HuH-7.5 (cell line): Measurements from ENCODE around the gene CD276.
"Not testable (repeated sequence)": the region's sequence is repeated elsewhere in the genome, so short reads cannot be mapped to it uniquely, and the experiment has no call there.

ENCODE experiments used
- DNase-seq: peaks from one replicate; pipeline ENCODE4 v3.0.0; 2011; ENCODE audit warnings: low spot score

The CD276 gene

DNA sequence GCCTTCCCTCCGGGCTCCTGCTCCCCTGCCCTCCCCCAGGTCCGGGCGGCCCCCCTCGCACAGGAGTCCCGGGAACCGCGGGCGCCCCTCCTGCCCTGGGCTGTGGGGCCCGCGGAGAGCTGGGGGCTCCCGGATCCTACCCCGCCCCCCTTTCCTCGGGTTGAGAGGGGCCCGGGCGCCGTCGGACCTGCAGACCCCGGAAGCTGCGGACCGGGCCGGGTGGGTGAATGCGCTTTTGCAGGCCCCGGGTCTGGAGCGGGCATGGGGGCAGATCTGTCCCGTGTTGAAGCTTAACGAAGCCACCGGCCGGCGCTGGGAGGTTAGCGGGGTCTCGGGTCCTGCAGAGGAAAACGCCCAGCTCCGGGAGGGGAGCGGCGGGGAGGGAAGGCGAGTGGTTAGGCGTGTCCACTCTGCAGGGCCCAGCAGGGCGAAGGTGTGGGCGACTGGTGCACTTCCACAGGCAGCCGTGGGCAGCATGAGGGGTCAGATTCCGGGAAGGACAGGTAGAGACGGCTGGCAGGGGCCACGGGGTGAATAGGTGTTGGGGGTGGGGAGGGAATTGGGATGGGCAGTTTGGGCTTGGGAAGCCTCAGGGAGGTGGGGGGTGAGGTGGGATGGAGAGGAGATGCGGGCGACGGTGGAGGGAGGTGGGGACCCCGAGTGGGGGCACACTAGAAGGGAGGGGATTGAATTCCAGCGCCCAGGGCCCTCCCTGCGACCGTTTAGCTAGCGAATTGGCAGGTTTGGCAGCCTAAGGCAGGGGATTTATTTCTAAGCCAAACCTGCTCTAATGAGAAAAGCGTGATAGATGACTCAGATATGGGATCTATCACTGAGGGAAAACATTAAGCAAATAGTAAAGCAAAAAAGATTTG lies 635 bp downstream of the CD276 start:
- peak; percentile 72 for DNase-seq

DNA sequence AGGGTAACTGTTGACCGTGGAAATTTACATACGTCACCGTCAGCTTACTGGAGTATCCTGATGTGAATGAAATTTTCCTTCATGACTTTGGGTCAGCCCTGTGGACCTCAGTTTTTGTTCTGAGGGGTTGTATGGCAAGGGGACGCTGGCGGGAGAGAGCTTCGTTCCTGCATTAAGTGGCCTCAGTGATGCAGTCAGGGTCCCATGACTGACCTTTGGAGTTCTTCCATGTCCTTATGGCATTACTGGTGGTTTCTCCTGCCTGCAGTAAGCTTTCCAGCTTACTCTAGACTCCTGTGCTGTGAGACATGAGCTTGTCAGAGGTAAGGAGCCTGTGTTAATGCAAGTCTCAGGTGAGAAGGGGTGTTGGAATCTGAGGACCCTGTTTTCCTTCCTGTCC lies 1.8 kb downstream of the CD276 start:
- no peak for DNase-seq

DNA sequence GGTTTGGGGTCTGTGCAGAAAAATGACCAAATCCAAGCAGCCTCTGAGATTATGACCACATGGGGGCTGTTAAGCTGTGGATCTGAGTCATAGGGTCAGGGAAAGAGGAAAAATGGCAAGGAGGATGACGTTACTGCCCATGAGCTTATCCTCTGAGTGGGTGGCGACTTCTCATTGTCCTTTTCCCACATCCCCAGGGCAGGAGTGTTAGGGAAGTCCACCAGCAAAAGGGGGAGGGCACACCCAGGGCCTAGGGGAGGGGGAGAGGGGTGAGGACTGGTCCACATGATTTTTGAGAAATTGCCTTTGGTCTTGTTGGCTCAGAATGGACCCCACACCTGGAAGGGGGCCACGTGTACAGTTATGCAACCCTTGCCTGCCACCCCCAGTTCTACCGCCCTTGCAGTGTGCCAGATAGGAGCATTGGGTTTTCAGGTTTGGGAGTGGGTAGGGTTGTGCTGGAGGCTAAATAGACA lies 2.6 kb downstream of the CD276 start:
- no peak for DNase-seq

DNA sequence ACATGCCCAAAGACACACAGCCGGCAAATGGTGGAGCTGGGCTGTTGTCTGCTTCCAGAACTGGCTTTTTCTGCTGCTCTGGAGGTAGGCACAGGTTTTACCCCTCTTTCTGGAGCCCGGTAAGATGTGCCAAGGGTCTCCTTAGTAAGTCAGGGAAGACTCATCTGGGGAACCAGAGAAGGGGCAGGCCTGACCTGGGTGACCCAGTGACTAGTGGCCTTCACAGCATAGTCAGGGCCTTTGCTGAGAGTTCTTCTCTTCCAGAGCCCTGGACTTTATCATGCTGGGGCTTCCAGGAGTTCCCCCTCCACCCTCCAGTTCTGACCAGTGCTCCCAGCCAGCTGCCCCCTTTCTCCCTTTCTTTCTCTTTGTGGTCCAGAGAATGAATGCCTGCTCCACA lies 3.2 kb downstream of the CD276 start:
- DNase-seq: no peak

DNA sequence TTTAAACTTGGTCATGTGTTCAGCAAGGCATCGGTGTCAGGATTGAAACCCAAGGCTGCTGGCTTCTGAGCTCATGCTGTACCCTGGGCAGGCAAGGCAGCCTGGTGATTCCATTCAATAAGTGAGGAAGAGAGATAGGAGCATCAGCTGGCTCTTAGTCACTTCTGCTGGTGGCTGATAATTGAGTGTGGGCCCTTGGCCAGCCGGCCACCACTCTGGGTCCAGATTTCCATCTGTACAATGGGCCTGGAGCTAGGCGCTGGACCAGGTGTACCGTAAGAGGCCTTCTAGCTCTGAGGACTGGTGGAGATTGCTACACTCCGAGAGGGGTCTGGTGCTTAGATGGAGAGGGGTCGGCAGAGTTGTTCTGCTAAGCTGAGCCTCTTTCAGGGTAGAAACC lies 4.3 kb downstream of the CD276 start:
- no peak for DNase-seq

DNA sequence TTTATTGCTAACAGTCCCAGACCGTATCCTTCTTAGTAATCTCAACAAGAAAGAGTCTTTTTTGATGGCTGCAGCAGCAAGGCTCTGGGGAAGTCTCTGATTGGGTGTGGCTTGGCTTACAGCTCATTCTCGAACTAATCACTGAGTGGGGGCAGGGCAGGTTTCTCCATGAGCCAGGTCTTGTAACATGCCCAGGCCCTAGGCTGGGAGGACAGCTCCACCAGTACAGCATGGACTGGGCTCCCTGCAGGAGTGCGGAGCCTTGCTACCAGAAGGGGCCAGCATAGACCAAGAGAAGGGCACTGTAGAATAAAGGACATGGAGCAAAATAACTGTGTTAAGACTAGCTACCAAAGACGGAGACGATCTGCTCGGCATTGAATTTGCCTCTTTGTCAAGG lies 7.2 kb downstream of the CD276 start:
- no peak for DNase-seq

DNA sequence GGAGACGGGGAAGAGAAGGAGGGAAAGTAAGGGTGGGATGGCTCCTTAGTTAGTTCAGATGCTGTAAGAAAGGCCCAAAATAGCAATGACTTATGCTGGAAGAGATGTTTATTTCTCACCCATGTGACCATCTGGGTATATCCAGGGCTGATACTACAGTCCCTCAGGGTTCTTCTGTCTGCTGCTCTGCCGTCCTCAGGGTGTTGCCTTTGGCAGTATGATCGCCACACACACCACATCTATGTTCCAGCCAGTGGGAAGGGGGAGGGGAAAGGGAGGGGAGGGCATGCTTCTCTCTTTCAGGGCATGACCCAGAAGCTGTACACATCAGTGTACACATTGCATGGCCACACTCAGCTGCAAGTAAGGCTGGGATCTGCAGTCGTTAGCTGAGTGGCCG lies 10.2 kb downstream of the CD276 start:
- DNase-seq: no peak

DNA sequence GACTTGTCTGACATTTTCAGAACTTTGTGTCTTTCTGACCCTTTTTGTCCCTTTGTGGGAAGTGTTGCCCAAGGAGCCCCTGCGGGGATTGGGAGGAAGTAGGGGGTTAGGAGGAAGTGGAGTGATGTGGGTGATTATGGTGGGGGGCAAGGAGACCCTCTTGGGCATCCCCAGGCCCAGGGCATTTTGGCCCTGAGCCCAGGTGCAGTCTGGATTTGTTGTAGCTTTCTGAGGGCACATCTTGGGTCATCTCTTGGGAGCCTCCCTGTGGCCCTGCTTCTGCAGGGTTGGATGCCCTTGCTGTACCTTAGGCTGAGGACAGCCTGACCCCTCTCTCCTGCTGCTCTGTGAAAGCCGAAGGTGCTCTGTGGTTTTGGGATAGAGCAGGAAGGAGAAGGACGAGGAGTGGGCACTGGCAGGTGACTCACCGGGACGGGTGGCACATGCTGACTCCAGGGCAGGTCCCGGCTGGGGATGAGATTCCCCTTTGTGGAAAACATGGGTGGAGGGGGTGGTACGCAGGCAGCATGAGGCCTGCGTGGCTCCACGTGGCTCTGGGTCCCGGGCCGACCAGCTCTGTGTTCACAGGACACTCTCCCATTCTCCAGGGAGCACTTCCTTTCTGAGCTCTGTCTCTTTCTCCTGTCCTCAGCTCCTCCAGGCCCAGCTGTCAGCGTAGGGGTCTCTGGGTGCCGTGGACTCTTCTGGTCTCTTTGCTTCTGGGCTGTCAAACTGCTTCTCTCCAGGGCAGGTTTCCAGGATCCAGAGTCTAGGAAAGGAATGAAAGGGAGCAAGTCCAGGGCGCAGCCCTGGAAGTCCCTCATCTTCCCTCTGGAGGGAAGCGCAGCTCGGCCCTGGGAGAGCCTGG lies 11.8 kb downstream of the CD276 start:
- no peak for DNase-seq

DNA sequence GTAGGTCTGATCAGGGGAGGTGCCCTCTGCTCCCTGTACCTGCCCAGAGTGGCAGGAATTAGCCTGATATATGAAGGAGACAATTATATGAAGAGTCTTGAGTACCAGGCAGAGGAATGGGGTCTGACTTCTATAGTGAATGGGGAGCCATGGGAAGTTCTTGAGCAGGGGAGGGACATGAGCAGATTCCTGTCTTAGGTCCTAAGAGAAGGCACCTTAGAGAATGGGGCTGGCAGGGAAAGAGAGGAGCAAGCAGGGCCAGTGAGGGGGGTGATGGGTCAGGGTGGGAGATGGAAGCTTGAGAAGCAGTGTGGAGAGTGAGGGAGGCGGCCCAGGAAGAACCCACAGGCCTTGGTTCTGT lies 12.4 kb downstream of the CD276 start:
- DNase-seq: no peak

DNA sequence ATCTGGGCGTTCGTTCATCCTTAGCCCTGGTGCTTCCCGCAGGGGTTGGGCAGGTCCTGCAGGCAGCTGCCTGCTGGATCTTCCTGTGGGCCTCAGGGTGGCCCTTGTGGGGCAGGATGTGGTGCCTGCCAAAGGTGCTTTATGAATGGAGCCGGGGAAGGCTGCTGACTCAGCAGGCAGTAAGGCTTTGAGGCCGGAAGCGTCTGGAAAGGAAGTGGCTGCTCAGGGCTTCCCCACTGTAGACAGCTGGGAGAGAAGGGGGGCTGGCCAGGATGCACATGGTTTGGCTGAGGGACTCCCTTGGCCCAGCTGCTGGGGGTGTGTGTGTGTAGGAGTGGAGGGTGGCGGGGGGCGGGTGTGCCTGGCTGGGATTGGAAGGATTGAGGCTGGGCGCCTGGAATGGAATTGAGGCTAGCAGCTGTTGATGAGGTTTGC lies 12.9 kb downstream of the CD276 start:
- DNase-seq: no peak

DNA sequence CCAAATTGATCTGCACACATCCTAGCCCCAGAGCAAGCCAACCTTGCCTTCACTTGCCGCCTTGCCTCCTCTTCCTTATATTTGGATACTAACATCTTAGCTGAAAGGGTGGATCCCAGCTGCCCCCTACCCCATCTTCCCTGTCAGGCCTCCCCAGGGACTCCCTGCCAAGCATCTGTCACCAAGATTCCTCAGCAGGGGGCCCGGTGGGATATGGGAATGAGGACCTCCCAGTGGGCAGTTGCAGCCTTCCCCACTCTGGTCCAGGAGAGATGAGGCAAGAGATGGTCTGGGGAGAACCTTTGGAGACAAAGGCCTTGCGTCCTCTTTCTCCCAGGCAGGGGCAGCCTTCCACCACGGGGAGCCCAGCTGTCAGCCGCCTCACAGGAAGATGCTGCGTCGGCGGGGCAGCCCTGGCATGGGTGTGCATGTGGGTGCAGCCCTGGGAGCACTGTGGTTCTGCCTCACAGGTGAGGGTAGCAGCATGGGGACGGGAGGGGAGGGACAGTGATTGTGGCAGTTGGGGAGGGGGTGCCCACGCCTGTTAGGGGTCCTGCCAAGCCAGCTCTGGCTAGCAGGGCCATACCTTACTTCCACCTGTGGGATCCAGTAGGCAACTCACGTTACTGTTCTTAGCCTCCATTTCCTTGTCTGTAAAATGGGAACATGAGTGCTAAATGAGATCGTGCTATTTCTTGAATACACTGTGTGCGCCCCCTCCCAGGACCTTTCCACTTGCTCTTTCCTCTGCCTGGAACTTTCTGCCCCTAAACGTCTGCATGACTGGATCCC lies 15.3 kb downstream of the CD276 start:
- no peak for DNase-seq

DNA sequence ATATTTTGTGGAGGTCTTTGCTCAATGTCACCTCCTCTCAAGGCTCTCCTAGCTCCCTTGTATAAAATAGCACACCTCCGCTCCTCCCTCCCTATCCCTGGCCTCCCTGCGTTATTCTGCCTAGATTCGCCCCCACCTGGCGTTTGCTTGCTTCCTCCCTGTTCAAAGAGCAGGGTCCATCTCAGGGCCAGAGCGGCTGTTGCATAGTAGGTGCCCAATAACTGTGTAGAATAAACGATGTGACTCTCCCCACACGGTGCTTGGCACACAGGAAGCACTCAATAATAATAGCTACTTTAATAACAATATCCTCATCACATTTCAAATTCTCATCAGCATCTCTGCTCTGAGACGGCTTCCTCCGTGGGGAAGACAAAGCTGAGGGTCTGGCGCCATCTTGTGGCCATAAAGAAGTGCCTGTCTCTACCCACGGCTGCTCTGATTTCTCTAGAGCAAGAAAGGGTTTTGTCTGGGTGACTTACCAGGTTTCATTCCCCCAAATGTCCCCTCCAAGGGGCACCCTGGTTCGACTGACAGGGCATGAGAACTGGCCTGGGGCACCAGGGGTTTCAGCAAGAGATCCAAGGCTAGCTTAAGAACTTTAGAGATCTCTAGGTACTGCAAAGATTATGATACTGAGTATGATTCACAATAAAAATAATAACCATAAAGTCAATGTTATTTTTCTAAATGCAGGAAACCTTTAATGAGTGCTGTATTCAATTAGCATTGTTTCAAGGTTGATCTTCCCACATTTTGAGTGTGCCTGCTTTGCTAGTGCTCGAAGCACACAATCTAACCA lies 16.1 kb downstream of the CD276 start:
- DNase-seq: peak; percentile 83

DNA sequence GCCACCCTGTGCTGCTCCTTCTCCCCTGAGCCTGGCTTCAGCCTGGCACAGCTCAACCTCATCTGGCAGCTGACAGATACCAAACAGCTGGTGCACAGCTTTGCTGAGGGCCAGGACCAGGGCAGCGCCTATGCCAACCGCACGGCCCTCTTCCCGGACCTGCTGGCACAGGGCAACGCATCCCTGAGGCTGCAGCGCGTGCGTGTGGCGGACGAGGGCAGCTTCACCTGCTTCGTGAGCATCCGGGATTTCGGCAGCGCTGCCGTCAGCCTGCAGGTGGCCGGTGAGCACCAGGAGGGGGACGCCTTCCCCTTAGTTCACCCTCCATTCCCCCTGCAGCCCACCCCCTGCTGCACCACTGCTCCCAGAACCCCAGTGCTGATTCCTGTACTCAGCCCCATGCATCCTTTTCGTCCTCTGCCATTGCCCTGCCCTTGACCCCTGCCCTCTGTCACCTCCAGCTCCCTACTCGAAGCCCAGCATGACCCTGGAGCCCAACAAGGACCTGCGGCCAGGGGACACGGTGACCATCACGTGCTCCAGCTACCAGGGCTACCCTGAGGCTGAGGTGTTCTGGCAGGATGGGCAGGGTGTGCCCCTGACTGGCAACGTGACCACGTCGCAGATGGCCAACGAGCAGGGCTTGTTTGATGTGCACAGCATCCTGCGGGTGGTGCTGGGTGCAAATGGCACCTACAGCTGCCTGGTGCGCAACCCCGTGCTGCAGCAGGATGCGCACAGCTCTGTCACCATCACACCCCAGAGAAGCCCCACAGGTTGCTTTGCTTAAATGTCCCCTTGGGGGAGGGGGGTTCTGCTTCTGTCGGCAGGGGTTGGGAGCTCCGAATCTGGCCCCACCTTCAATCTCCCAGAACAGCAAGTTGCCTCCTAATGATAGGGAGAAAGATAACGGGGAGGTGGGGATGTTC lies 18.4 kb downstream of the CD276 start:
- not testable (repeated sequence) for DNase-seq

DNA sequence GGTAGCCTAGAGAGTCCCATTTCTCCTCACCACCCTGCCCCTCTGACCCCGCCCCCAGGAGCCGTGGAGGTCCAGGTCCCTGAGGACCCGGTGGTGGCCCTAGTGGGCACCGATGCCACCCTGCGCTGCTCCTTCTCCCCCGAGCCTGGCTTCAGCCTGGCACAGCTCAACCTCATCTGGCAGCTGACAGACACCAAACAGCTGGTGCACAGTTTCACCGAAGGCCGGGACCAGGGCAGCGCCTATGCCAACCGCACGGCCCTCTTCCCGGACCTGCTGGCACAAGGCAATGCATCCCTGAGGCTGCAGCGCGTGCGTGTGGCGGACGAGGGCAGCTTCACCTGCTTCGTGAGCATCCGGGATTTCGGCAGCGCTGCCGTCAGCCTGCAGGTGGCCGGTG lies 19.4 kb downstream of the CD276 start:
- not testable (repeated sequence) for DNase-seq

DNA sequence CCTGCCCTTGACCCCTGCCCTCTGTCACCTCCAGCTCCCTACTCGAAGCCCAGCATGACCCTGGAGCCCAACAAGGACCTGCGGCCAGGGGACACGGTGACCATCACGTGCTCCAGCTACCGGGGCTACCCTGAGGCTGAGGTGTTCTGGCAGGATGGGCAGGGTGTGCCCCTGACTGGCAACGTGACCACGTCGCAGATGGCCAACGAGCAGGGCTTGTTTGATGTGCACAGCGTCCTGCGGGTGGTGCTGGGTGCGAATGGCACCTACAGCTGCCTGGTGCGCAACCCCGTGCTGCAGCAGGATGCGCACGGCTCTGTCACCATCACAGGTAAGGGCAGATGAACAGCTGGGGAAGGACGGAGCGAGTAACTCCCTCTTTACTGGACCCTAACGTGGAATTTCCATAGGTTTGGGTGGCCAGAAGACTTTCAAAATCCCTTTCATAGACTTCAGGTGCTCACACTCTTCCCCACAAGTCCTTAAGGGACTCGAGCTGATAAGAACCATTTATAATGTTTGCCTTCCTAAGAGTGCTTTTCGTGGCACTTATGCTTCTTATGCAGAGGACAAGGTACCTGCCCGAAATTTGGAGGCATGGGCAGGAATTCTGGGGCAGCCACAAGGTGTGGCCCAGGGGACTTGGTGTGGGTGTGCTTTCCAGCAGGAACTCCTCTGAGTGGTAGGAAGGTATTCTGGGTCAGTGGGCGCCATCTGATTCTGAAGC lies 20.1 kb downstream of the CD276 start:
- DNase-seq: not testable (repeated sequence)

DNA sequence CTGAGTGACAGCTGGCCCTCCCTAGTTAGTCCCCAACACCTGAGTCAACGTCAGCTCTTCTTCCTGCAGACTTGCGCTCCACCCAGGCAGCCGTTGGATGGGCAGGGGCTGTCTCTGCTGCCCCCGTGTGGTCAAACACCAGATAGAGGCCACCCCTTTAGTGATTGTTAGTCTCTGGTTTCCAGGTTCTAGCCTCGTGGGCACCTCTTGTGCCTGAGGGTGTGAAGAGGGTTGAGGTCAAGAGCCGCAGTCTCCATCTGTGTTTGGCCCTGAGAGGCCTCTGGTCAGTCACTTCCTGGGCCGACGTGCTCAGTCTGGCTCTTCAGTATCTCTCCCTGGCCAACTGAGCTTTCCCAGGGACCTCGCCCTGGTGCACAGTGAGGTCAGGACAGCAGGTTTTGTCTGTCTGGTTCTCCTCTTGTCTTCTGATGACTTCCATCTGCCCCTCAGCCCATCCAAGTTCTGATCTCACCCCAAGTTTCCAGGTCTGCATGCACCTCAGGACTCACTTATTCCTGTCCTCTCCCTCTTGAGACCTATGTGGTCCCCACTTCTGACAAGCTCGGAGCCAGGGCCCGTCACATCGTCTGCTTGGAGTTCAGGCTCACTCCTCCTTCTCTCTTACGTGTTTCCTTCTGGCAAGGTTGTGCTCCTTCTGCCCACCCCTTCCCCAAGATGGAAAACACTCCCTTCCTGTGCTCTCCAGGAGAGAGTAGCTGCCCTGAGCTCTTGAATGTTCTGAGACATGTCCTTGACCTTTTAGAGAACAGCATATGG lies 20.9 kb downstream of the CD276 start:
- DNase-seq: peak; percentile 93

DNA sequence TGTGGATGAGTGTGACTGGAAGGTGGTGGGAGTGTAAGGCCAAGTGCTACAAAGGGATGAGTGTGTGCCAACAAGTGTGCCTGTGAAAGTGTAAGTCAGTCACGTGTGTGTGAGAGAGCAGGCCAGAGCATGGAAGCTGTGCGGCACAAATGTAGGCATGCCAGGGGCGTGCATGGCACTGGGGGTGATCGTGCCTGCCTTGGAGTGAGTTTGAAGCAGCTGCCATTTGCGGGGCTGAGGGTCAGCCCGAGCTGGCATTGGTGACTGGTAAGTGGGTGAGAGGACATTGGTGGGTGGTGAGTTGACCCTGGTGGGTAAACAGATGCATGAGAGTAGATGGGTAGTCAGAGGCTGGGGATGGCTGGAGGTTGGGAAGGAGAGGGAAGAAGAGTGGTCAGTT lies 24.5 kb downstream of the CD276 start:
- DNase-seq: no peak

DNA sequence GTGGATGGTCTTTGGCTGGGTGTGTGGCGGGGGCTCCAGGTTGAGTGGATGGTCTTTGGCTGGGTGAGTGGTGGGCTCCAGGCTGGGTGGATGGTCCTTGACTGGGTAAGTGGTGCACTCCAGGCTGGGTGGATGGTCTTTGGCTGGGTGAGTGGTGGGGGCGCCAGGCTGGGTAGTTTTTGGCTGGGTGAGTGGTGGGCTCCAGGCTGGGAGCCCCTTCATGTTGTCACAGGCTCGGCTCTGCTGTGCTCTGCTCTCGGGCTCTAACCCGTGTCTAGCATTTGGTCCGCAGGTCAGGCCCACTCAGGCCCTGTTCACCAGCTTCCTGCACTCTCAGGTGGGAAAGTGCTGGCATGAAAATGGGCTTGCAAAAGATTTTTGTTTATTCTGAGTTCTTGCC lies 25.1 kb downstream of the CD276 start:
- DNase-seq: no peak

DNA sequence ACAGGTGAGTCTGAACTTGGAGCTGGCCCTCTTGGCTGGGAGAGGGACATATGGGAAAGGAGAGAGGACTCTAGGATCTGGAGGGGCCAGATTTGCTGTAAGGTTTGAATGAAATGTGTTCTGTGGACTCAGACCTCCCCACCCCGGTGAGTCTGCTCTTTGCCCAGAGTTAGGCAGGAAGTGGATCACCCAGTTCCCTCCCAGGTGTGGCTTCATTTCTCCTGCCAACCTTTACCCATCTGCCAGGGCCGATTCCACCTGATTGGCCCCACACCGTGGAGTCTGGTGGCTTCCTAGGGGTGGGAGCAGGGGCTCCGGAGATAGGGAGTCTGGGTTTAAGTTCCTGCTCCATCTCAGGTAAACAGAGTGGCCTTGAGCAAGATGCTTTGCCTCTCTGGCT lies 25.5 kb downstream of the CD276 start:
- no peak for DNase-seq
